Osteoblast (primary cell): ENCODE results near the gene YPEL2. TPM values are rescaled to one million over a fixed set of nuclear protein-coding genes. Genes with fewer than 3 reads are reported as not detected.

Source experiments
- DNase-seq: peaks from one replicate; pipeline ENCODE4 v3.0.0; 2011; ENCODE audit warnings: low spot score, mixed read lengths; ENCODE audit not compliant: insufficient read length; ENCODE audit errors: missing footprints
- H2AFZ ChIP-seq: 2 replicates; pipeline ENCODE4 v1.6.0; 2011; ENCODE audit warnings: mild to moderate bottlenecking, low read length
- H3K27ac ChIP-seq: 2 replicates; pipeline ENCODE4 v1.5.1; 2011; ENCODE audit warnings: mild to moderate bottlenecking, low read depth, low read length, moderate library complexity
- H3K27me3 ChIP-seq: 2 replicates; pipeline ENCODE4 v1.6.0; 2012; ENCODE audit warnings: mild to moderate bottlenecking, control low read depth, inconsistent platforms, low read length, moderate library complexity; ENCODE audit not compliant: insufficient read depth
- H3K36me3 ChIP-seq: 2 replicates; pipeline ENCODE4 v1.5.1; 2011; ENCODE audit warnings: mild to moderate bottlenecking, low read length, control low read depth, moderate library complexity; ENCODE audit not compliant: insufficient read depth
- H3K4me1 ChIP-seq: 2 replicates; pipeline ENCODE4 v1.5.1; 2011; ENCODE audit warnings: mild to moderate bottlenecking, low read length, control low read depth, moderate library complexity; ENCODE audit not compliant: insufficient read depth
- H3K4me2 ChIP-seq: 2 replicates; pipeline ENCODE4 v1.6.0; 2011; ENCODE audit warnings: mild to moderate bottlenecking, low read length; ENCODE audit not compliant: insufficient read depth
- H3K4me3 ChIP-seq: fragments of 200-600 bp; sonication (generic); 3 replicates; pipeline ENCODE4 v1.5.1; 2012; ENCODE audit warnings: mild to moderate bottlenecking, low read length, inconsistent platforms; ENCODE audit not compliant: insufficient read depth
- H3K79me2 ChIP-seq: 2 replicates; pipeline ENCODE4 v1.6.0; 2012; ENCODE audit warnings: mild to moderate bottlenecking, low read length, control low read depth, inconsistent platforms; ENCODE audit not compliant: insufficient read depth
- H3K9me3 ChIP-seq: 2 replicates; pipeline ENCODE4 v1.5.1; 2011; ENCODE audit warnings: low read depth, low read length, control low read depth
- H4K20me1 ChIP-seq: 2 replicates; pipeline ENCODE4 v1.6.0; 2012; ENCODE audit warnings: mild to moderate bottlenecking, low read length, control low read depth; ENCODE audit not compliant: insufficient read depth
- CTCF ChIP-seq: IDR thresholded peaks from 2 replicates; pipeline ENCODE4 v1.5.1; 2011; ENCODE audit warnings: mild to moderate bottlenecking, low read depth, low read length, moderate library complexity; ENCODE audit errors: extremely low read depth
- total RNA-seq: library from RNA; depleted of rRNA; stranded (reverse); fragments of >200 nt; gene quantifications from 2 replicates; pipeline ENCODE4 v1.2.3, GENCODE V29; 2012

YPEL2 gene
- total RNA-seq, 1 donor, result 24.2 TPM

GRCh38 chr17:59371416-59372100 lies 40.1 kb downstream of the YPEL2 start:
- no peak for DNase-seq
- peak overlapping the region; percentile 88 for H3K27ac ChIP-seq

DNA sequence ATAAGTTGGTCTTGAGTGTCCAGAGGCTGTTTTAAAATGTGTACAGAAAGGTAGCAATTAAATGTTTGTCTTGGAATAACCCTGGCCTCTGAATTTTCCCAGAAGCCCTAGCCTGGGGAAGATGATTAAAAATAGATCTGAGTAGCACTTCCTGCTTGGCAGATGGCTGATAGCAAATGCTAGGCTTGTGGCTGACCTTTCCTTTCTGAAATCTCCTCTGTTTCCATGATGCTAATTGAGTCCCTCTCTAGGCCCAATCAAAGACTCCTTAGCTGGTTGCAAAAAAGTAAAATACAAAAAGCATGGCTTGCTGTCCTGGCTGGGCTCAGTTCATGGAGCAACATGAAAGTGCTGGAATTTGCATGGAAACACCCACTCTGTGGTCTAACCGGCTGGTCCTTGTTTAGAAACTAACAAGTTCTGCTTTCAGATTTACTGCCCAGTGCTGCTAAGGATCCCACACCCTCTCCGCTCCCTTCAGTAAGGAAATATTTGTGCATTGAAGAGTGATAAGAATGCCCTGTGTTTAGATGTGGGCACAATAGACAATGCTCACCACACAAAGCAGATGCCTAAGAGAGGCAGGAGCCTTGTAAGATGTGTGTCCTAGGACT lies 40.8 kb downstream of the YPEL2 start:
- no peaks in the 10 kb centered on the region for H4K20me1 ChIP-seq
- no peaks in the 10 kb centered on the region for H3K27me3 ChIP-seq
- H3K27ac ChIP-seq, result peak overlapping the region; percentile 88
- no peak overlapping the region for H3K4me3 ChIP-seq
- DNase-seq, result peak; percentile 84
- H3K79me2 ChIP-seq, result peaks cover 23% of the 10 kb centered on the region
- peaks cover 51% of the 10 kb centered on the region for H3K4me1 ChIP-seq
- no peaks in the 10 kb centered on the region for H3K36me3 ChIP-seq
- H3K4me2 ChIP-seq, result peak overlapping the region; percentile 35
- no peak overlapping the region for H2AFZ ChIP-seq
- no peaks in the 10 kb centered on the region for H3K9me3 ChIP-seq
- no peak for TF ChIP-seq CTCF

More at GRCh38 chr17:59371416-59372100, 40.1 kb downstream of the YPEL2 start:
- no peaks in the 10 kb centered on the region for H3K9me3 ChIP-seq
- H3K27me3 ChIP-seq, result no peaks in the 10 kb centered on the region
- peaks cover 56% of the 10 kb centered on the region for H3K4me1 ChIP-seq
- no peaks in the 10 kb centered on the region for H3K36me3 ChIP-seq
- TF ChIP-seq CTCF, result no peak
- no peak overlapping the region for H3K4me3 ChIP-seq
- no peaks in the 10 kb centered on the region for H4K20me1 ChIP-seq
- H3K79me2 ChIP-seq, result peaks cover 28% of the 10 kb centered on the region
- H2AFZ ChIP-seq, result no peak overlapping the region
- H3K4me2 ChIP-seq, result peak overlapping the region; percentile 35

GRCh38 chr17:59373882-59374495 lies 42.5 kb downstream of the YPEL2 start:
- no peaks in the 10 kb centered on the region for H3K9me3 ChIP-seq
- H3K4me1 ChIP-seq, result peaks cover 57% of the 10 kb centered on the region
- H3K4me2 ChIP-seq, result peak overlapping the region; percentile 37
- H4K20me1 ChIP-seq, result no peaks in the 10 kb centered on the region
- peak; percentile 86 for DNase-seq
- H3K4me3 ChIP-seq, result no peak overlapping the region
- H3K79me2 ChIP-seq, result peaks cover 18% of the 10 kb centered on the region
- peak overlapping the region; percentile 88 for H3K27ac ChIP-seq
- no peaks in the 10 kb centered on the region for H3K27me3 ChIP-seq
- H2AFZ ChIP-seq, result no peak overlapping the region
- no peak for TF ChIP-seq CTCF
- H3K36me3 ChIP-seq, result no peaks in the 10 kb centered on the region

DNA sequence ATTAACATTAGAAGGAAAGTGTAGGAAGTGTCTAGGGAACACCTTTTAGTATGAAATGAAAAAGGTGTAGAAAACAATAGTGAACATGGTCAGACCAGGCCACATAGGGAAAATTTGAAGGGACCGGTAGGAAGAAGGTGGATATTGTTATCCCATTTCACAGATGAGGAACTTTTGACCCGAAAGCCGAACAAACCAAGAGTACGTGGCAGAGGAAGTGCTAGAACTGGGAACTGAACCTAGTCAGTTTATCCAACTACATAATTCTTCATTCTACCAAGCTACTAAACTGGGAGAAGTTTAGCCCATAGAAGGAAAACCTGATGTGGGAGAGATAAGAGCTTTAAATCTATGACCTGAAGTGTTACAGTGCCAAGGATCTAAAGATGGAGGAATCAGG lies 43.2 kb downstream of the YPEL2 start:
- Histone ChIP-seq H3K4me2 (no peak overlapping the region), H3K27ac (peak overlapping the region; percentile 88), H2AFZ (no peak overlapping the region), H3K4me1 (peaks cover 53% of the 10 kb centered on the region), H4K20me1 (no peaks in the 10 kb centered on the region), H3K4me3 (no peak overlapping the region), H3K9me3 (no peaks in the 10 kb centered on the region), H3K36me3 (no peaks in the 10 kb centered on the region), H3K27me3 (no peaks in the 10 kb centered on the region), H3K79me2 (peaks cover 19% of the 10 kb centered on the region)
- no peak for DNase-seq
- no peak for TF ChIP-seq CTCF
